Measurements from ENCODE around the gene CYP24A1.

Gene CYP24A1

DNA sequence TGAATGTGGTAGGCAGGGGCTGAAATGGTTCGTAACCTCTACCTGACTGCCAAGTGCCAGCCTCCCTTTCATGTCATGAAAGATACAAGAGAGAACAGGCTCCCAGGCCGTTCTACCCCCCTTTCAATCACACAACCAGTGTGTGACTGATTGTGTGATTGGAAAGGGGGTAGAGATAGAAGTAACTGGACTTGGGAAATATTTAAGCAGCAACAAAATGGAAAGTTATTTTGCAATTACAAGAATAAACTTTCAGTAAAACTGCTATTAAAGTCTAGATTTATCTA, 20.8 kb downstream of the CYP24A1 start:
- Histone ChIP-seq H3K9me3 (no peaks in the 10 kb centered on the region), H3K36me3 (no peaks in the 10 kb centered on the region), H3K4me3 (ENCODE audit: low read depth in 1 of 2, low read length in 1 of 2) (no peak overlapping the region), H3K27ac (no peak overlapping the region), H3K27me3 (peaks cover 9% of the 10 kb centered on the region), H3K4me1 (ENCODE audit: control insufficient read depth in 1 of 2, insufficient read depth in 1 of 2, low read depth in 1 of 2, low read length in 1 of 2) (no peaks in the 10 kb centered on the region)
- TF ChIP-seq, protein P1, sequence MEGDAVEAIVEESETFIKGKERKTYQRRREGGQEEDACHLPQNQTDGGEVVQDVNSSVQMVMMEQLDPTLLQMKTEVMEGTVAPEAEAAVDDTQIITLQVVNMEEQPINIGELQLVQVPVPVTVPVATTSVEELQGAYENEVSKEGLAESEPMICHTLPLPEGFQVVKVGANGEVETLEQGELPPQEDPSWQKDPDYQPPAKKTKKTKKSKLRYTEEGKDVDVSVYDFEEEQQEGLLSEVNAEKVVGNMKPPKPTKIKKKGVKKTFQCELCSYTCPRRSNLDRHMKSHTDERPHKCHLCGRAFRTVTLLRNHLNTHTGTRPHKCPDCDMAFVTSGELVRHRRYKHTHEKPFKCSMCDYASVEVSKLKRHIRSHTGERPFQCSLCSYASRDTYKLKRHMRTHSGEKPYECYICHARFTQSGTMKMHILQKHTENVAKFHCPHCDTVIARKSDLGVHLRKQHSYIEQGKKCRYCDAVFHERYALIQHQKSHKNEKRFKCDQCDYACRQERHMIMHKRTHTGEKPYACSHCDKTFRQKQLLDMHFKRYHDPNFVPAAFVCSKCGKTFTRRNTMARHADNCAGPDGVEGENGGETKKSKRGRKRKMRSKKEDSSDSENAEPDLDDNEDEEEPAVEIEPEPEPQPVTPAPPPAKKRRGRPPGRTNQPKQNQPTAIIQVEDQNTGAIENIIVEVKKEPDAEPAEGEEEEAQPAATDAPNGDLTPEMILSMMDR (IDR thresholded peaks at IDR 0.05), result no peak

DNA sequence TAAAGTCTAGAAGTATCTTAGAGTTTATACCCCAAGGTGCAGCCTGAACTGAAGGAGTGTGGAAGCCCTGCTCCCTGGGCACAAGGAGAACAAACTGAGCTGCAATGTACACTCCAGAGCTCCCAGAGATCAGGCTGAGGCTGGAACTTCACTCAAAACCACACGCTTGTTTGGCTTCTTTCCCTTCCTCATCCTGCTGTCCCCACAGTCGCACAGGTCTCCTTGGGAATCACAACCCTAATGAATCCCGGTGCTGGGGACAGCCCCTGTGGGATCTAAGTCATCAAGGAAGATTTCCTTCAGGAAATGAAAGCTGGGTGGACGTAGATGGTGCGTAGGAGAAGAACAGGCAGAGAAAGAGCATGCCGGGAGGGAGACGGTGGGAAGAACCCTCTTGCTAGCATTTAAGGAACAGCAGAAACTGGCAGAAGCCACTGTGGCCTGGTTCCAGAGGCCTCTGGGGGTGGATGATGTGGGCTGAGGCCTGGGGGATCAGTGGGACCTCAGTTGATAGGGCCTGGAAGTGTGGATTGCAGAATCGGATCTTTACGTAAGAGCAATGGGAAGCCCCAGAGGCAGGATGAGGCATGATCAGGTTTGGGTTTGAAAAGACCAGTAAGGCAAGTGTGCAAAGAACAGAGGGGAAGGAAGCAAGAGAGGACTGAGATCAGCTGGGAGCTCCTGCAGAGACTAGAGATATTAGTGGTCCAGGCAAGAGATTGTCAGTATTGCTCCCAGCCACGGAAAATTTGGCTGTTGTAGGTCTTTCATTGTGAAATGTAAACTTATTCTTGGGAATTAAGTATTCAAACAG, 21.4 kb downstream of the CYP24A1 start:
- no peaks in the 10 kb centered on the region for H3K36me3 ChIP-seq
- TF ChIP-seq, protein P1 (IDR thresholded peaks at IDR 0.05), result no peak
- peaks cover 4% of the 10 kb centered on the region for H3K27me3 ChIP-seq
- H3K4me3 ChIP-seq (ENCODE audit: low read depth in 1 of 2, low read length in 1 of 2), result no peak overlapping the region
- H3K27ac ChIP-seq, result no peak overlapping the region
- no peaks in the 10 kb centered on the region for H3K4me1 ChIP-seq (ENCODE audit: control insufficient read depth in 1 of 2, insufficient read depth in 1 of 2, low read depth in 1 of 2, low read length in 1 of 2)
- H3K9me3 ChIP-seq, result no peaks in the 10 kb centered on the region

- H3K4me1 ChIP-seq (ENCODE audit: control insufficient read depth in 1 of 2, insufficient read depth in 1 of 2, low read depth in 1 of 2, low read length in 1 of 2), result no peaks in the 10 kb centered on the region
- no peak overlapping the region for H3K4me3 ChIP-seq (ENCODE audit: low read depth in 1 of 2, low read length in 1 of 2)
- no peak overlapping the region for H3K27ac ChIP-seq
- H3K36me3 ChIP-seq, result no peaks in the 10 kb centered on the region
- no peaks in the 10 kb centered on the region for H3K27me3 ChIP-seq
- no peaks in the 10 kb centered on the region for H3K9me3 ChIP-seq
- TF ChIP-seq, protein P1 (IDR thresholded peaks at IDR 0.05), result no peak
Observed at GRCh38 chr20:54151511-54152226, 22.1 kb downstream of the CYP24A1 start.

DNA sequence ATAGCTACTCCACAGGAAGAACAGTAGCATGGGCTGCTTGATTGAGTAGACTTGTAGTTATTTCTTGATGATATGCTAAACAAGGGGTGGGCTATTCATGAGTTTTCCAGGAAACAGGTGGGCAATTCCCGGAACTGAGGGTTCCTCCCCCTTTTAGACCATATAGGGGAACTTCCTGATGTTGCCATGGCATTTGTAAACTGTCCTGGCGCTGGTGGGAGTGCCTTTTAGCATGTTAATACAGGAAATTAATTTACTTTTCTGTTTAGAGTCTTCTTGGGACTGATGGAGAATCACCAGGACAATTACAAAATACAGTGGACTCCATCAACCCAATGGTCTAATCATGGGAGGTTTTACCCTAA, 22.7 kb downstream of the CYP24A1 start:
- H3K27ac ChIP-seq, result no peak overlapping the region
- no peaks in the 10 kb centered on the region for H3K27me3 ChIP-seq
- TF ChIP-seq, protein P1 (IDR thresholded peaks at IDR 0.05), result no peak
- H3K4me1 ChIP-seq (ENCODE audit: control insufficient read depth in 1 of 2, insufficient read depth in 1 of 2, low read depth in 1 of 2, low read length in 1 of 2), result no peaks in the 10 kb centered on the region
- H3K36me3 ChIP-seq, result no peaks in the 10 kb centered on the region
- H3K4me3 ChIP-seq (ENCODE audit: low read depth in 1 of 2, low read length in 1 of 2), result no peak overlapping the region
- H3K9me3 ChIP-seq, result no peaks in the 10 kb centered on the region

GRCh38 chr20:54149765-54150264, 24.0 kb downstream of the CYP24A1 start:
- Histone ChIP-seq H3K9me3 (no peaks in the 10 kb centered on the region), H3K4me3 (ENCODE audit: low read depth in 1 of 2, low read length in 1 of 2) (no peak overlapping the region), H3K4me1 (ENCODE audit: control insufficient read depth in 1 of 2, insufficient read depth in 1 of 2, low read depth in 1 of 2, low read length in 1 of 2) (no peaks in the 10 kb centered on the region), H3K27ac (no peak overlapping the region), H3K27me3 (no peaks in the 10 kb centered on the region), H3K36me3 (no peaks in the 10 kb centered on the region)
- TF ChIP-seq, protein P1 (IDR thresholded peaks at IDR 0.05), result no peak

Measured in neutrophil (primary cell).